ENCODE data around the gene TMEM72. TPM values are rescaled to one million over a fixed set of nuclear protein-coding genes. Genes with fewer than 3 reads are reported as not detected.
"Not testable (repeated sequence)": the region's sequence is repeated elsewhere in the genome, so short reads cannot be mapped to it uniquely, and the experiment has no call there.

TMEM72 gene
- polyA plus RNA-seq (ENCODE audit: insufficient read length in 3 of 3), result 10 to 100 TPM; 60.1 to 68.1 (median 62.7) TPM

DNA sequence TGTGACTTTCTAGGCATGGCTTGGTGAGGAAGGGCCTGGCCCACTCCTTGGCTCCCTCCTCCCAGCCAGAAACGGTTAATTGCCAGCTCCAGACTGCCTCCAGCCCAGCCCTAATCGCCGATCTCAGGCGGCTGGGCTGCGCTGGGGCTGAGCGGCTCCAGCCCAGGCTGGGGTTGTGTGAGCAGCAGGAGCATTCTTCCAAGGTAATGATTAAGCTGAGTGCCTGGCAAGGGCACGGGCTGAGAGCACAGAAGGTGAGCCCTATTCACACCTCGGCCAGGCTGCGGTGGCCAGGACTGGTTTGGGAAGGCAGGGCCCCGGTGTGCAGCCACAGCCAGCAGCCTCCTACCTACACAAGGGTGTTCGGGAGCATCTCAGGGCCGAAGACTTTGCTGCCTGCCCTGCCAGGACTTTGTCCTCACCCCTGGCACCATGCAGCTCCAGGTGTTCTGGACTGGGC, at the start of gene TMEM72:
Gene TMEM72, plus strand, starts transcription at position 257 of the 460 bp plus-strand sequence. Its CDS starts 176 bp downstream, at position 433.
- DNase-seq (ENCODE audit: low read depth in 3 of 3, low spot score in 2 of 3), result peak in 2 of 3 donors; percentile 60 to 70

DNA sequence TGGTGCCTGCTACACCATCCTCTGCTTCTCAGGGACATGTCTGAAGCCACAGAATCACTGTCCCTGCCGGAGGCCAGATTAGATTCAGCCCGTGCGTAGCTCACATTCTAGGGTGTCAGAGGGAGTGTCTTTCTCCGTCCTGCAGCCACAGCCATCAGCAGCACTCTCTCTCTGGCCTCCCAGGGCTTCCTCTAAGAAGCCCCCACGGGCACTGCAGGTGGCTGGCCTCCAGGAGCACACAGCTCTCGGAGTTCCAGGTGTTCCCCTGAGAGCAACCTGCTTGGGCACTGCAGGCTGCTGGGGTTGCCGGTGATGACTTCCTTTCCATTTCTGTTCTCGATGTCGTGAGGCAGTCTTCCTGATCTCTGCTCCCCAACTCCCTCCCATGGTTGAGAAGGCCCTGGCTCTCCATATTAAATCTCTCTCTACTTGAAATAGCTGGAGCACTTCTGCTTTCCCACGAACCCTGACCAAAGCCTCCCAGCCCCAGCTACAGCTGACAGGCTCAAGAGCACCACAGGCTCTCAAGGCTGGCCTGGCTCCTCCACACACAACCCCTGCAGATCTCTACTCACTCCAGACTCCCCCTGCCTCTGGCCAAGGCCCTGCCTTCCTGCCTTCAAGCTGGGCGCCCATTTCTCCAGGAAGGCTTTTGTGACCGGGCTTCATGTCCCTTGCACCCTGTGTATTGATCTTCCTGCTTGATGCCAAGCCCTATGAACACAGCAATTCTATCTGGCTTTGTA, 49.0 kb upstream of the TMEM72 start:
- no peak for DNase-seq (ENCODE audit: low read depth in 3 of 3, low spot score in 2 of 3)

DNA sequence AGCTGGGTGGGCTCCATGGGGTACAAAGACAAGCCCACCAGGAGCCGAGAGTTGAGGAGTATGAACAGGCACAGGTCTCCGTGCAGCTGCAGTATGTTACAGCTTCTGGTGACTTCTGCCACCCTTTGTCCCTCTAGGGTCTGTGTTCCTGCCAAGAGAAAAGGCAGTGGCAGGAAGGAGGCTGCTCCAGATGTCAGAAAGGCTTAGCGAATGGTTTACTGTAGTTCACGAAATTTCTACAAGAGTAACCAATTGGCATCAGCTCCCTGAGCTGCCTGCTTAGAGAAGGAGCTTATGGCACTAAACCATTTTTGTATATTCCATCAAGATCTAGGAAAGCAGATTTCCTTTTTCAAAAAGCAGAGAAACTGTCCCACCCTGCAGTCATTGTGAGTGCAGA, 48.2 kb upstream of the TMEM72 start:
- DNase-seq (ENCODE audit: low read depth in 3 of 3, low spot score in 2 of 3), result no peak

DNA sequence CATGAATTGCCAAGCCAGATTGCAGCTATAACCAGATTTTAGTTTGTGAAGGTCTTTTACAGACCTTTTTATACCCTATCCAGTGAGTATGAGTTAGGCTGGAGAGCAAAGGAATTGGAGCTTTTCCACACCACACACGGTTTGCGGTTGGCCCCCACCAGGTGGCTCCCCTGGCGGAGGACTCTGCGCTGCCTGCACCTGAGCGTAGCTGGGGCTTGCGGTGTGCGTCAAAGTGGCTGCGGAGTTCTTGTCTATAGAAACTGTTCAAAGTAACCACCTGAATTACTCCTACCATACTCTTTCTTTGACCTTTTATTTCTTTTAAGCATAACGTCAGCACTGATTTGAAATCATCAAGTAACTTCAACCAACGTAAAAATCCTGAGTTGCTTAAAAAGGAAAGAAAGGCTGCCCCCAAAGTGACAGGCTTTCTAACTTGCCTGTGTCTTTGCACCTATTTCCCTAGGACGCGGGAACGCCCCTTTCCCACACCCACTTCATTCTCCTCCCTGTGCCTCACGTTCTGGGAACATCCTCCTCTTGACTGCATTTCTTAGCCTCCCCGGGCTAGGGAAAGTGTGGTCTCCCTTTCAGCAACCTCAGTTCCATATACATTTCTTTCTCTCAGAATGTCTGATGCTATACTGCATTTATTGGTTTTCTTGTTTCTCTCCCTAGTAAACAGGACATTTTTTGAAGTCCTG, 47.6 kb upstream of the TMEM72 start:
- DNase-seq (ENCODE audit: low read depth in 3 of 3, low spot score in 2 of 3), result no peak

DNA sequence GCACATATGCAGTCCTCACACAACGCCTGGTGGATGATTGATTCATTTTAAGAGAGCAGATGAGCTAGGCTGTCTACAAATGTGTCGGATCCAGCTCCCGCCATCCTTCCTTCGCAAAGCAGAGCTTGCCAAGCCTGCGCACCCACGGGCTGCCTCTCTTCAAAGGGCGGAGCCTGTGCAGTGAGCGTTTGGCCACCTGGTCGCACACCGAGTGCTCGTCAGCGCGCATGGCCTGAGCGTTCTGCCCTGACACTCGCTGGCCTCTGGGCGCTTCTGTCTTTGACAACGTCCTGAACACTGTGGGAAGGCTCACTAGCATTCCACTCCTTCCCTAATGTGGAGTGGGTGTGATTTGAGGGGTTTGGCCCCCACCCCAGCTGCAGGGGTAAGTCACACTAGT, 47.1 kb upstream of the TMEM72 start:
- no peak for DNase-seq (ENCODE audit: low read depth in 3 of 3, low spot score in 2 of 3)

DNA sequence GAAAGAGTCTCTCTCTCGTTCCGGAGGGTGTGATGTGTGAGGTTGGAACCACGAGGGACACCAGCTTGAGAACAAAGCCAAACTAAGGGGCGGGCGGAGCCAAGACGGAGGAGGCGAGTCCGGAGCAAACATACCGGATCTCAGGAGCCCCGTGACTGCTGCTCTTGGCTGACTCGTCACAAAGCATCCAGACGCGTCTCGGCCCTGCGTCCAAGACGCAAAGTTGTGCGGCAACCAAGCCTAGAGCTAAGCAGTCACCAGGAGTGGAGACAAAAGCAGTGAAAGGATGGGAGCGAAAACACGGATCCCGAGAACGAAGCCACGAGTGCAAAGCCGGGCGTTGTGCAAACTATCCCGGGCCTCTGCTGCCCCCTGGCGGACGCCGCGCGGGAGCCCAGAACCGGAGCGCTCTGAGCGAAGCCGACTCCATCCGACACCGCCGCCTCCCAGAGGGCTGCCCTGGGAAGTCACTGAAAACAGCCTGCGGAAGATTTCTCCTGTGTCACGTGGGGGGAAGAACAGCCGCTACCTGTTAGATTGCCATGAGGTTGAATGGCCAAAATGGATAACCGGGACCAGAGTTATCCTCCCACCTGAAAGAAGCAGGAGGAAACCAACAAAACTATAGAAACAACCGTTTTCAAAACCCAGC, 46.4 kb upstream of the TMEM72 start:
- peak; percentile 78 to 88 (median 86) for DNase-seq (ENCODE audit: low read depth in 3 of 3, low spot score in 2 of 3)

DNA sequence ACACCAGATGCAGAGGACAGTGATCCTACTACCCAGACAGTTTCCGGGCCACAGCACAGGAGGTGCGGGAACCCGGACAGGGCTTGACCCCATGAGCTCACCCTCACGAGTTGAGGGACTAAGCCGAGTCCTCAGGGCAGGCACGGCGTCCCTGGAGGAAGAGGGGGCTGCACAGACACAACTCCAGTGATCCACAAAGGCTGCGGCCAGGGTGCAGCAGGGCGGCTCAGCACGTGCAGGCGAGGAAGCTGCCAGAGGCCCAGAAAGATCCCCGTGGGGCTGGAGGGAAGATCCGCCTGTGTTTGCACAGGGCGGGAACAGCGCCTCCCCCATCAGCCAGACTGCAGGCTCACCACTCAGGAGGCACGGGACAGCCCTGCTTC, 45.9 kb upstream of the TMEM72 start:
- DNase-seq (ENCODE audit: low read depth in 3 of 3, low spot score in 2 of 3), result no peak

DNA sequence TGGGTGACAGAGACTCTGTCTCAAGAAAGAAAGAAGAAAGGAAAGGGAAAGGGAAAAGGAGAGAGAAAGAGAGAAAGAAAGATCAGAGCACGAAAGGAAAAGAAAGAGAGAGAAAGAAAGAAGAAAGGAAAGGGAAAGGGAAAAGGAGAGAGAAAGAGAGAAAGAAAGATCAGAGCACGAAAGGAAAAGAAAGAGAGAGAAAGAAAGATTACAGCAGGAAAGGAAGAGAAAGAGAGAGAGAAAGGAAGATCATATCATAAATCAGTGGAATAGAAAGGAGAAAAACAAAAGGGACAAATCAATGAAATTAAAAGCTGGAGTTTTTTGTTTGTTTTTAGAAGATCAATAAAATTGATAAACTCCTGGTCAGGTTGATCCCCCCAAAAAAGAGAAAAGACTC, 44.8 kb upstream of the TMEM72 start:
- not testable (repeated sequence) for DNase-seq (ENCODE audit: low read depth in 3 of 3, low spot score in 2 of 3)

DNA sequence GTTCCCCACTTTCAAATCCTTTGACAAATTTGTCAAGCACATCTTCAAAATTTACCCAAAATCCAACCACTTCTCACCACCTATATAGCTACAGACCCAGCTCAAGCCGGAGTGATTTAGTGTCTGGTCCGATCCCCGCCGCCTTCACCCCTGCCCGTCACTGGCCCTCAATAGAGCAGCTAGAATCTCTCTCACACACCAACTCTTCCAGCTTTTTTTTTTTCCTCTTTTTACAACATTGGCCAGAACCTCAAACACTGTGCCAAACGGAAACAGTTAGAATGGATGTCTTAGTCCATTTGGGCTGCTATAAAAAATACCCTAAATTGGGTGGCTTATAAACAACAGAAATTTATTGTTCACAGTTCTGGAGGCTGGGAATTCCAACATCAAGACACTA, 41.1 kb upstream of the TMEM72 start:
- no peak for DNase-seq (ENCODE audit: low read depth in 3 of 3, low spot score in 2 of 3)

DNA sequence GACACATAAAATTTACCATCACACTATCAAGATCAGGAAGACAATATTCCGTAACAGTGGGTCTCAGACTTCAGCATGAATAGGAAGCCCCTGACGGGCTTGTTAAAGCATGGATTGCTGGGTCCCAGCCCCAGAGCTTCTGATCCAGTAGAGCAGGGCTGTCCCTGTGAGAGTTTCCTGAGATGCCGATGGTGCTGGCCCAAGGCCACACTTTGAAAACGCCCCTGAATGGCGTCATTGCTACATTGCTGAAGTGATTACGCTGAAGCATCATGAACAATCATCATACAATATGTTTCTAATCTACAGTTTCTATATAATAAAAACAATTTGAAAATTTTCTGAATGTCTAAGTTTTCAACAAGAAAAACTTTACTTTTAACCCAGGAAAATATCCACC, 38.0 kb upstream of the TMEM72 start:
- DNase-seq (ENCODE audit: low read depth in 3 of 3, low spot score in 2 of 3), result no peak

DNA sequence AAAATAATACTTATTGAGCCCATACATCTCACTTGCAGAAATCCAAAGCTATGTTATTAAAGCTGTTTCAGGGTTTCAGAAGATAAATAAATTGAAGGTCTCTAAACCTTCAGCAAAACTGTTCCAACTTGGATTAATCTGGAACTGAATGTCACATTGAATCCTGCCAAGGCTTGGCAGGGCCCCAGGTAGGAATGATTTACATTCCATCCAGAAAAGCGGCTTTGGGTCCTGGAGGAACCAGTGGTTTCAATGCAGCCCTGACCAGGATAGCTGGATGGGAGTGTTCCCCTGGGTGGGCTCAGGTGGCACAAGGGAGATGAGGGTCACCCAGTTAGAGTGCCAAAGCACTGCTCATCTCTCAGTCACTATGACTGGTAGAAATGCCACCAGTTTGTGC, 37.0 kb upstream of the TMEM72 start:
- DNase-seq (ENCODE audit: low read depth in 3 of 3, low spot score in 2 of 3), result no peak

DNA sequence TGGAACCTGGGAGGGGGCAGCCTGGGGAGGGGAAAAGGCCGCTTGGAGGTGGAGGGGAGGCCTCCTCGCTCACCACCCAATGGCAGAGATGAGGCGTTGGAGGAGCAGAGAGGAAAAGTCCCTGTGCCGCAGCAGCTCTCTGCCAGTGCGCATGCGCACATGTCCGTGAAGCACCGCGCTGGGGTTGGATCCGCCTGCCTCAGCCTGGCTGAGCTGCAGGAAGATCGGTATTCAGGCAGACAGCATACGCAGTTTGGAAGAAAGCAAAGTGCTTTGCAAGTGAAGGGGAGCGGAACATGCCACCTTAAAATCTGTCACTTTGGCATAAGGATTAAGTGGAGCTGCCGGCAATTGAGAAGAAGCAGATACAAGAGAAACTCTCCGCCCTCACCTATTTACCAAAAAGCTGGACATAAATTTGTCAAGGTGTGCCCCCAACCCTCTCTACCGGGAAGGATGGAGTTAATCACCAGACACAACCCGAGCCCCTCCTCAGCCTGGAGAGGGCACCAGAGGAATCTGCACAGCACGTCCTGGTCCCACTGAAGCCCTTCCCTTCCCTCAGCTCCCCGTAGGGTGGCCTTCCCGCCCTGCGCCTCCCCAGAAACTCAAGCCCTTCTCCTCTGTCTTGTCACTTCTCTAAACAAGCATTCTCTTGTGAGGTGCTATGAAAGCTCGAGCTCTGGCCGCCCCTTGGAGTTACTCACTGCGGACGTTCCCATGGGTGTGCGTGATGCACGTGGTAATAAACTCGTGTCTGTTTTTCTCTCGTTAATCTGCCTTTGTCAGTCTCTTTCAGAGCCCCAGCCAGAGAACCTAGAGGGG, 32.2 kb upstream of the TMEM72 start:
- peak; percentile 74 to 80 (median 78) for DNase-seq (ENCODE audit: low read depth in 3 of 3, low spot score in 2 of 3)

DNA sequence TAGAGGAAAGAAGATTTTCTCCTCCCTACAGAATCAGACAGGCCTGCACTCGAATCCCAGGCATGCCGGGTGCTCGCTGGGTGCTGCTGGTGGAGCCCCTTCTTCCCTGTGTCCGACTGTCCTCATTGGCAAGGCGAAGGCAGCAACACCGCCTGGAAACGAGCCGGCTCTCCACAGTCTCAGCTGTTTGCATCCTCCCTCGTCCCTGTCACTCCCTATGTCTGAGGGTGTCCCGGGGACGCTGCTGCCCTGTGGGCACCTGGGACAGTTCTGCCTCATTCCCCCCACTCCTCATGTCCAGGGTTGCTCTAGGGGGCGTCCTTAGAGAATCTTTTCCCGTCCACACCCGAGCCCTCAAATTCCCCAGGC, 31.6 kb upstream of the TMEM72 start:
- no peak for DNase-seq (ENCODE audit: low read depth in 3 of 3, low spot score in 2 of 3)

DNA sequence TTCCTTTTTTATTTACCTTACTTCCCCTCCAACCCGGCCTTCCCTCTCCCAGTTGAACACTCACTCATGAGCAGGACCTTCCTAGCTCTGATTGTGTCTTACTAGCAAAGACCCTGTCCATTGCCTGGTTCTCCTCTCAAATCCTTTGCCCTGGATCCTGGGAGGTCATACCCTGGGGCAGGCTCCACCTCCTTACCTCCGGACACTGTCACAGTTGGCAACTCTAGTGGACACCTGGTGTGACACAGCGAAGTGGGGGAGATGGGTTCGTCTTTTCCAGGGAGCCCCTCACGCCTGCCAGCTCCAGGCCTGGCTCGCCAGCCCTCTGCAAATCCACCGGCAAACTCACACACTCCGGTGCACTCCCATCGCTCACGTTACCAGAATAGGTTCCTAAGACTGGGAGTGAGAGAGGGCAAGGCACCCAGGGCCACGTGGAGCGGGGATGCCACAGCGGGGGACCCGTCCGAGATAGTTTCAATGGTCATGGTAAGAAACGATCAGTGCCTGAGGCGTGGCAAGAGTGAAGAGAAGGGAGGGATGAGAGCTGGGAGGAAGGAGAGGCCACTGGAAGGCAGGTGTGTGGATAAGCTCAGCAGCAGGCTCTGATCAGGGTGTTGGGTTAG, 30.9 kb upstream of the TMEM72 start:
- DNase-seq (ENCODE audit: low read depth in 3 of 3, low spot score in 2 of 3), result no peak

DNA sequence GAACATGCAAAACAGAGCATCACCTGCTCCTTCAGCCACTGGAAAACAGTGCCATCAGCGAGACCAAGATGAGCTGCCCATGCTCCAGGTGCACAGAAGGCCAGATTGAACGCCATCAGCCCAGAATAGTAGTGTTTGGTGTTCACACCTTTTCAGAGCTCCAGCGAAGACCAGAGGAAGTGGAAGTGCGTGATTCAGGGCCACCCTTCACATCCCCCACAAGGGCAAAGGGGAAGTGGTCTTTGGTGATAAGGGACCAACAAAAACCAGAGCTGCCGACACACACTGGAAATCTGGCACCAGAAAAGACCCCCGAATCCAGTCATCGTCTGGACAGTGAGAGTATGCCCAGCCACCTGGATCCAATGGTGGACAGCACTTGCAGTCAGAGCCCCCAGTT, 29.5 kb upstream of the TMEM72 start:
- no peak for DNase-seq (ENCODE audit: low read depth in 3 of 3, low spot score in 2 of 3)

DNA sequence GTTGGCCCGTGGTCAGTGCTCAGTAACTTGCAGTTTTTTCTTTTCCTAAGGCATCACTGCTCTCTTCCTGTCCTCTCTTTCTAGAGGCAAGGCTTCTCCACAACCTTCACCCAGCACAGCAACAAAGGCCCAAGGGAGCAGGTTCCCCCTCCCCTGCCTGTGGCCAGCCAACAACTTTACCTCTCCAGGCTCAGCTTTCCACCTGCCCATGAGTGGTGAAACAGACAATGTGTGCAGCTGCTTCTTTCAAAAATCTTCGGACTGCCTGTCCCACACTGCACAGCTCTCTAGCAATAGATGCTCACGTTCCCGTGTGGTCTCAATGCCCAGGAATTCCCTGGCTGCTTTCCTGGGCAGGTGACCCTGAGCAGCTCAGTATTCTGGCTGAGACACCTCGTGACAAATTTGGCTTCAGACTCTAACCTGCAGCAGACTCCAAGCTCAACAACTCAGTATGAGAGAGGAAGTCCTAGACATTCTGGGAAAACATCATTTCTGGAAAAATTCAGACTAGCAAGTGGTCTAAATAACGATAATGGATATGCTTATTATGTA, 28.9 kb upstream of the TMEM72 start:
- DNase-seq (ENCODE audit: low read depth in 3 of 3, low spot score in 2 of 3), result no peak

DNA sequence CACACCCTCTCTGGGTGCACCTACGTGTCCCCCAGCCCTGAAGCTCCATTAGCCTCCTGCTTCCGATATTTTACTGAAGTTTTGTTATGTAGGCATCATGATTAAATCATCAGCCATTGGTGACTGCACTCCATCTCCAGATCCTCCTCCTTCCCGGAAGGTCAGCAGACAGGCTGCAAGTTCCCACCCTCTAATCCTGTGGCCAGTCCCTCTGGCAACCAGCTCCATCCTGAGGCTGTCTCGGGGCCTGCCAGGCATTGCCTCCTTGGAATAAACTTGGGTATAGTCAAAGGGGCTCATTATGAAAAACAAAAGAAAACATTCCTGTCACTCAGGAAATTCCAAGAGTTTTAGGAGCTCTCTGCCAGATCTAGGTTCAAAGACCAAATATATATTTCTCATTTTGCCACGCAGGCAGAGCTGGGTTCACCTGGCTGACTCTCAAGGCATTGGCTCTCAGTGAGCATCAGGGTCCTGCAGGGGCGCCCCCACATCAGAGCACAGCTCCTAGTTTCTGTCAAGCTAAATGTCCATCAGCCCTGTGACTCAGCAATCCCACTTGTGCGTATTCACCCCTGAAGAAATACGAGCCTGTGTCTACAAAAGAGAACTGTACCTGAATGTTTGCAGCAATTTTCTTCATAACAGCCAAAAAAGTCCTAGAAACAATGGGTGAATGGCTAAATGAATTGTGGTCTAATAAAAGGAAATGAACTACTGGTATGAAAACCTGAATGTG, 27.4 kb upstream of the TMEM72 start:
- DNase-seq (ENCODE audit: low read depth in 3 of 3, low spot score in 2 of 3), result no peak

DNA sequence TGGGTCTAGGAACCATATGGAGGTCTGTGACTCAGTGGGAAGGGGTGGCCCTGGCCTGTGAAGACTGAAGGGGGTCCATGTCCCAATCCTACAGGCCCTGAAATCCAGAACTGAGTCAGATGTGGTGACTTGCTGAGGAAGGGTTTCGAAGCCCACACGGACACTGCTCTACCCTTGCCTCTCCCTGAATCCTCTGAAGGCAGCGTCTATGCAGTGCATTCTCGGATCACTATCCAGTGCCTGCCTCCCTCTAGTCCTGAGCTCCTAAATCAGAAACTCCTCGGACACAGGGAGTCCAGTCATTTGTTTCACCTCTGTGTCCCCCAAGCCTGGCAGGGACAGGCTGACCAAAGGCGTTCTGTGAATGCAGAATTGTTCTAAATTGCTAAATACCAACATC, 25.4 kb upstream of the TMEM72 start:
- no peak for DNase-seq (ENCODE audit: low read depth in 3 of 3, low spot score in 2 of 3)

DNA sequence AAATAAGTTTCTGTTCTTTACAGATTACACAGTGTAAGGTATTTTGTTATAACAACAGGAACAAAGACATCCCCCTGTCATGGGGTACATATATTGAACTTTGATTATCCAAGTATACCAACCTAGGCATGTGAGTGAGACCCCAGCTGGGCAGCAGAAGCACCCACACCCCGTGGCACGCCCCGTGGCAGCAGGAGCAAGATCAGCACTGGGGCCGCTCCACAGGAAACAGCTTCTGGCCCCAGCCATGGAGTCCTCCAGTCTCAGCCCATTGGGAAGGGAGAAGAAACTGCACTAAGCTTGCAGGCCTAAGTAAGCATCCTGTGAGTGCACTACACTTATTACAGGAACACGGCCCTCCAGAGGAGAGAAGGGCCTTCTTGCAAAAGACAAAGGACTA, 24.2 kb upstream of the TMEM72 start:
- no peak for DNase-seq (ENCODE audit: low read depth in 3 of 3, low spot score in 2 of 3)

Measured in right renal cortex interstitium (tissue), 3 donors.